Psoas muscle (tissue), 8 donors: Measurements from ENCODE around the gene LRPAP1. TPM values are rescaled to one million over a fixed set of nuclear protein-coding genes. Genes with fewer than 3 reads are reported as not detected.

ENCODE experiments used
- ATAC-seq, 4 donors: fragments of 200-7000 bp; cut with Tn5 transposase; one replicate each; pipeline ENCODE4 v1.9.1; 2020; ENCODE audit warnings: moderate library complexity in 3 of 4, mild to moderate bottlenecking in 2 of 4
- DNase-seq, 2 donors: peaks; one replicate each; pipeline ENCODE4 v3.0.0-alpha.2; 2020
- H3K27ac ChIP-seq: fragments of 200-600 bp; one replicate; pipeline ENCODE4 v1.8.0; 2022
- H3K27me3 ChIP-seq, 3 donors: fragments of 200-600 bp in 1 of 3; one replicate each; pipeline versions ENCODE4 v1.6.1 to v1.8.0; 2013 to 2022; ENCODE audit warnings: low read length in 2 of 3, mild to moderate bottlenecking in 2 of 3, moderate library complexity in 1 of 3; ENCODE audit not compliant: insufficient read depth in 3 of 3
- H3K36me3 ChIP-seq, 2 donors: fragments of 200-600 bp in 1 of 2; one replicate each; pipeline versions ENCODE4 v1.6.1 to v1.8.0; 2013 to 2022; ENCODE audit warnings: low read depth in 1 of 2, mild to moderate bottlenecking in 1 of 2, moderate library complexity in 1 of 2; ENCODE audit not compliant: insufficient read depth in 1 of 2
- H3K4me1 ChIP-seq: fragments of 200-600 bp; one replicate; pipeline ENCODE4 v1.8.0; 2022
- H3K4me3 ChIP-seq: fragments of 200-600 bp; one replicate; pipeline ENCODE4 v1.8.0; 2022; ENCODE audit warnings: mild to moderate bottlenecking
- H3K9me3 ChIP-seq: fragments of 200-600 bp; one replicate; pipeline ENCODE4 v1.8.0; 2022
- WGBS, 3 donors: extraction: QIAGEN DNeasy Blood & Tissue Kit; methylation state at CpG; one replicate each; pipeline versions ENCODE4 v1.1.6 to v1.1.7; 2013; 5-methylcytosine and 5-hydroxymethylcytosine counted together
- intact Hi-C, 2 donors: fragments of 100-400 bp; cut with DNase I; formaldehyde crosslinking; loops; one replicate each; pipeline versions ENCODE4 v1.11.0 to v1.14.2; 2022
- polyA plus RNA-seq, 3 donors: library from polyadenylated mRNA; stranded (reverse); fragments of 200-250 nt; gene quantifications; one replicate each; pipeline ENCODE4 v1.2.3, GENCODE V29; 2013
- total RNA-seq, 4 donors: library from RNA; stranded (reverse); fragmentation: NEBNext Ultra II Directional in 2 of 4; extraction: Animal tissue kit (Norgen Biotek cat#: 25700) in 2 of 4; gene quantifications; one replicate each; pipeline versions ENCODE4 v1.2.1 to v1.2.4, GENCODE V29; 2021 to 2023
- TF ChIP-seq, protein P1 (sequence below): fragments of 200-600 bp; IDR thresholded peaks from one replicate; pipeline ENCODE4 v1.8.0; 2022; ENCODE audit warnings: antibody characterized with exemption
- donor health status: healthy with polysubstance abuse.
- donor health status: DM: no; HTN: no; CAD: no; lungs with moderate emphysema.
- donor health status: Bipolar disorder and iron deficiency.
- donor health status: healthy.
- donor health status: DM: yes; HTN: yes; CAD: no.
- donor health status: DM: no; HTN: no; CAD: no.
- donor health status: DM: no; HTN: no; CAD: no.
- donor health status: DM: yes; HTN: yes; CAD: no.

Gene LRPAP1
- total and polyA plus RNA-seq, 7 donors = 73.7 to 123 (median 105) TPM

DNA sequence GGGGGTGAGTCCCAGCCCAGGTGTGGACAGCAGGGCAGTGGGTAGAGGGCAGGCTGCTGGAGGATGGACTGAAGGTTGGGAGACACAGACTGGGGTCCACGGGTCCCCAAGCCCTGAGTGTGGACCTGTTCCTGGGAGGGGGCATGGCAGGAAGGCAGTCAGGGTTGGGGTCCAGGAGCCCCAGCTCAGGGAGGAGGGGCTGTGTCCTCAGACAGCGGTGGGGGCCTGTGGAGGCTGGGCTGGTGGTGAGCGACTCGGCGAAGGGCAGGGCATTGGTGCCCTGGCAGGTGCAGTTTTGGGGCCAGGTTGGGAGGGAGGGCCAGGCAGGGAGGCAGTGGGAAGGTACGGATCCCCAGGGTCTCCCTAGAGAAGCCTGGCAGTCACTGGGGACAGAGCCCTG is 35.1 kb downstream of the LRPAP1 start:
- H3K27ac ChIP-seq = no peak overlapping the region
- TF ChIP-seq, protein P1, sequence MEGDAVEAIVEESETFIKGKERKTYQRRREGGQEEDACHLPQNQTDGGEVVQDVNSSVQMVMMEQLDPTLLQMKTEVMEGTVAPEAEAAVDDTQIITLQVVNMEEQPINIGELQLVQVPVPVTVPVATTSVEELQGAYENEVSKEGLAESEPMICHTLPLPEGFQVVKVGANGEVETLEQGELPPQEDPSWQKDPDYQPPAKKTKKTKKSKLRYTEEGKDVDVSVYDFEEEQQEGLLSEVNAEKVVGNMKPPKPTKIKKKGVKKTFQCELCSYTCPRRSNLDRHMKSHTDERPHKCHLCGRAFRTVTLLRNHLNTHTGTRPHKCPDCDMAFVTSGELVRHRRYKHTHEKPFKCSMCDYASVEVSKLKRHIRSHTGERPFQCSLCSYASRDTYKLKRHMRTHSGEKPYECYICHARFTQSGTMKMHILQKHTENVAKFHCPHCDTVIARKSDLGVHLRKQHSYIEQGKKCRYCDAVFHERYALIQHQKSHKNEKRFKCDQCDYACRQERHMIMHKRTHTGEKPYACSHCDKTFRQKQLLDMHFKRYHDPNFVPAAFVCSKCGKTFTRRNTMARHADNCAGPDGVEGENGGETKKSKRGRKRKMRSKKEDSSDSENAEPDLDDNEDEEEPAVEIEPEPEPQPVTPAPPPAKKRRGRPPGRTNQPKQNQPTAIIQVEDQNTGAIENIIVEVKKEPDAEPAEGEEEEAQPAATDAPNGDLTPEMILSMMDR = no peak
- H3K4me1 ChIP-seq = no peaks in the 10 kb centered on the region
- WGBS, 3 donors = 74 to 90% (median 75%) methylated on average over 6 of the region's 6 CpGs
- H3K27me3 ChIP-seq = no peaks in the 10 kb centered on the region
- H3K36me3 ChIP-seq = peaks cover 0 to 29% of the 10 kb centered on the region in 2 donors
- DNase-seq (no peak), ATAC-seq (no peak)
- H3K9me3 ChIP-seq = no peaks in the 10 kb centered on the region
- intact Hi-C loops = no loop called here
- no peak overlapping the region for H3K4me3 ChIP-seq

DNA sequence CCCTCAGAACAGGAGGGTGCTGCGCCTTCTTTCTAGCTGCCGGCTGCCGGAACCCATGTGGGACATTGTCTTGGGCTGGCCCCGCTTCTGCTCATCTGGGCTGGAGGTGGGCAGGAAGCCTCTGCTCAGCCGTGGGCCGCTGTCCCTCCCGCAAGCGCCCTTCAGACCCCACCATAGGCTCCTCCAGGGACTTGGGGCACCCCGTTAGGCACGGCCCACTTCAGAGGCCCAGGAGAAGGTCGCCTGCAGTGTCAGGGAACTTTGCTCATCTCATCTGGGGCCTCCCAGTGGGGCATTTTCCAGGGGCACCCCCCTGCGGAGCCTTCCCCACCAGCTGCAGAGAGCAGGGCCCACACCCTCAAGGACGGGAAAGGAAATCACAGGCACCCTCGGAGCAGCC is 36.2 kb downstream of the LRPAP1 start:
- WGBS, 3 donors = 68 to 78% (median 78%) methylated on average over 13 to 14 of the region's 14 CpGs
- Histone ChIP-seq H3K27ac (no peak overlapping the region), H3K36me3 (peaks cover 0 to 35% of the 10 kb centered on the region in 2 donors), H3K4me3 (no peak overlapping the region), H3K9me3 (no peaks in the 10 kb centered on the region), H3K4me1 (no peaks in the 10 kb centered on the region), H3K27me3 (no peaks in the 10 kb centered on the region)
- TF ChIP-seq, protein P1 = no peak
- ATAC-seq (no peak), DNase-seq (no peak)
- intact Hi-C loops = no loop called here

DNA sequence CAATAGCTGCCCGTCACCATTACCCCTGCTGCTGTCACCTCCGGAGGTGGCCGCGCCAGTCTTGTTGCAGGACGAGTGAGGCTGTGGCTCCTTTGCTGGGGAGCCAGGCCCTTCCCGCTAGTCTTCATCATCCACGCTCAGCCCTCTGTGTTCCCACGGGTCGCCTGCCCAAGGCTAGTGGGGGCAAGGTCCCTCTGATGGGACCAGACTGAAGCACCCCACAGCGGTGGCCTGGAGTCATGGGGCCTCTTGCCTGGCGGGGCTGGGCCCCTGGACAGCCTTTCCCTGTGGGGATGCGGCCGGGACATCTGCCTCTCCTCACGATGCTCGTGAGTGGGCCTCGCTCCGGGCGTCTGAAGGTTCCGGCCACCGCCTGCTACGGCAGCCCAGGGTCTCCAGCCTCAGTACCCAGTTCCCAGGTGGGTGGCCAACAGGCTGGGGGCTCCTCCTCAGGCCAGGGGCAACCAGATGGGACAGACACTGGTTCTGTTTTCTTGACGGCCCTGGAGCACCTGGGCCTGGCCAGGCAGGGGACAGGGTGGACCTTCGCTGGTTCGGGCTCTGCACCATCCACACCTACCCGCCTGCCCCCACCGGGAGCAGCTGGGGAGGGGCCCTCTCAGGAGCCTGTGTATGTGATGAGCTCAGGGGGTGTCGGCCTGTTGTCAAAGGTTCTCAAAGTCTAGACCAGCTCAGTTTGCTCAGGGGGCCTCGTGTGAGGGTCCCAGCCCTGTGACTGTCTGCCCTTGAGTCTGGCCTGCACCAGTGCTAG is 36.8 kb downstream of the LRPAP1 start:
- H3K4me1 ChIP-seq = no peaks in the 10 kb centered on the region
- no peak for DNase-seq
- H3K36me3 ChIP-seq = peaks cover 0 to 29% of the 10 kb centered on the region in 2 donors
- H3K9me3 ChIP-seq = no peaks in the 10 kb centered on the region
- TF ChIP-seq, protein P1 = no peak
- intact Hi-C loops = no loop called here
- no peaks in the 10 kb centered on the region for H3K27me3 ChIP-seq
- no peak for ATAC-seq
- H3K27ac ChIP-seq = no peak overlapping the region
- no peak overlapping the region for H3K4me3 ChIP-seq
- WGBS, 3 donors = 75 to 87% (median 82%) methylated on average over 28 of the region's 28 CpGs

DNA sequence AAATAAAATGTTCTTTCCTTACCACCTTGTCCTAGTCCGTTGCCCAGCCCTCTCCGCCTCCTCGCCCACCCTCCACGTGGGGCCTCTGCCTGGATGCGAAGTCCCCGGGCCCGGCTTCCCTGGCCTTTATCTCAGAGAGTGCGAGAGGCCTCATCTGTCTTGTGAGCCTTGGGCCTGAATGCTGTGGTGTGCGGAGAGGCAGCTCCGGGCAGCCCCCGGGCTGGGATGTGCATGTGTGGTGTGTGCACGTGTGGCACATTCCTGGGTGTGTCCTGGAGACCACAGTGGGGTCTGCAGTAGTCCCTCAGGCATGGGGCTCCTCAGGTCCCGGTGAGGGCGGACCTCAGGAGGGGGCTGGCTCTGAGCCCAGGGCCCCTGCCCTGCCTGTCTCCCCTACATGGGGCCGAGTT is 37.8 kb downstream of the LRPAP1 start:
- no peak for DNase-seq
- WGBS, 3 donors = 62% methylated on average over 15 of the region's 15 CpGs
- Histone ChIP-seq H3K36me3 (peaks cover 0 to 25% of the 10 kb centered on the region in 2 donors), H3K27ac (no peak overlapping the region), H3K9me3 (no peaks in the 10 kb centered on the region), H3K4me1 (no peaks in the 10 kb centered on the region), H3K4me3 (no peak overlapping the region), H3K27me3 (no peaks in the 10 kb centered on the region)
- TF ChIP-seq, protein P1 = no peak
- intact Hi-C loops = no loop called here
- ATAC-seq = peak in 2 of 4 donors; percentile 1
